DMS153 treated with DMSO at 0.1 percent for 48 hours (cell line): ENCODE results near the gene TAS2R10.

Experiments used
- DNase-seq: peaks from one replicate; lab custom pipeline; 2025; ENCODE audit not compliant: unreplicated experiment; lab: John Stamatoyannopoulos, UW

Gene TAS2R10

GRCh38 chr12:10779103-10779502, 47.1 kb downstream of the TAS2R10 start:
- DNase-seq = no peak
